Rectal smooth muscle tissue (tissue), 1 donor: ENCODE data around the gene ZNF77.
A peak's percentile ranks its signal among the peaks of the same experiment; 100 is the strongest.
"Not testable (repeated sequence)": the region's sequence is repeated elsewhere in the genome, so short reads cannot be mapped to it uniquely, and the experiment has no call there.

Experiments used
- H3K27ac ChIP-seq: one replicate; pipeline ENCODE4 v1.7.0; 2013; ENCODE audit warnings: low read depth, low read length, inconsistent platforms
- H3K27me3 ChIP-seq: one replicate; pipeline ENCODE4 v1.7.0; 2013; ENCODE audit warnings: low read length; ENCODE audit not compliant: control insufficient read depth, insufficient read depth
- H3K36me3 ChIP-seq: one replicate; pipeline ENCODE4 v1.7.0; 2013; ENCODE audit warnings: low read length; ENCODE audit not compliant: control insufficient read depth, insufficient read depth
- H3K4me1 ChIP-seq: one replicate; pipeline ENCODE4 v1.7.0; 2013; ENCODE audit warnings: low read length; ENCODE audit not compliant: control insufficient read depth, insufficient read depth
- H3K4me3 ChIP-seq: one replicate; pipeline ENCODE4 v1.7.0; 2013; ENCODE audit warnings: low read length
- H3K9ac ChIP-seq: one replicate; pipeline ENCODE4 v1.7.0; 2013; ENCODE audit warnings: low read length

The ZNF77 gene

DNA sequence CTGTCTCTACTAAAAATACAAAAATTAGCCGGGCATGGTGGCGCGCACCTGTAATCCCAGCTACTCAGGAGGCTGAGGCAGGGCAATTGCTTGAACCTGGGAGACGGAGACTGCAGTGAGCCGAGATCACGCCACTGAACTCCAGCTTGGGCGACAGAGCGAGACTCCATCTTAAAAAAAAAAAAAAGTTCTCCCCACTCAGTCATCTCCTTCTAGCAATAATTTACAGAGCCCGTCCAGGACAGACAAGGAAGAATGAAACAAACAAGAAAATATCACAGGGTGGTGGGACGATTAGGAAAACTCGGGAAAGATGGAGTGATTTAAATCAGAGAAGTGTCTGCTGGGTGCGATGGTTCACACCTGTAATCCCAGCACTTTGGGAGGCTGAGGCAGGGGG is 18.9 kb upstream of the ZNF77 start:
- not testable (repeated sequence) for H3K4me1 ChIP-seq, H3K4me3 ChIP-seq, H3K27ac ChIP-seq, H3K36me3 ChIP-seq, H3K27me3 ChIP-seq, H3K9ac ChIP-seq

DNA sequence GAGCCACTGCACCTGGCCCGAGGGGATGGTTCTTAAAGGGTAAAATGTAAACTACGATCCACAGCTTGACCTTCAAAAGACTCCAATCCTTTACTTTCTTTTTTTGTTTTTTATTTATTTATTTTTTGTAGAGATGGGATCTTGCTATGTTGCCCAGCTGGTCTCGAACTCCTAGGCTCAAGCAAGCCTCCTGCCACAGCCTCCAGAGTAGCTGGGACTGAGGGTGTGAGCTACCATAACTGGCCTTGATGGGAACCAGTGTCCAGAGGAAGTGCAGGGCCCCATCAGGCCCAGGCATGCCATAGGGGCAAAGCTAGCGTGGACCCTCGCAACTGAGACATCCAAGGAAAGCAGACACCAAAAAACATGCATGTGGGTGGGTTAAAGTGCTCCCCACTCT is 18.4 kb upstream of the ZNF77 start:
- Histone ChIP-seq H3K27ac (no peak overlapping the region), H3K27me3 (no peaks in the 10 kb centered on the region), H3K36me3 (no peaks in the 10 kb centered on the region), H3K9ac (no peak overlapping the region), H3K4me1 (no peaks in the 10 kb centered on the region), H3K4me3 (no peak overlapping the region)

DNA sequence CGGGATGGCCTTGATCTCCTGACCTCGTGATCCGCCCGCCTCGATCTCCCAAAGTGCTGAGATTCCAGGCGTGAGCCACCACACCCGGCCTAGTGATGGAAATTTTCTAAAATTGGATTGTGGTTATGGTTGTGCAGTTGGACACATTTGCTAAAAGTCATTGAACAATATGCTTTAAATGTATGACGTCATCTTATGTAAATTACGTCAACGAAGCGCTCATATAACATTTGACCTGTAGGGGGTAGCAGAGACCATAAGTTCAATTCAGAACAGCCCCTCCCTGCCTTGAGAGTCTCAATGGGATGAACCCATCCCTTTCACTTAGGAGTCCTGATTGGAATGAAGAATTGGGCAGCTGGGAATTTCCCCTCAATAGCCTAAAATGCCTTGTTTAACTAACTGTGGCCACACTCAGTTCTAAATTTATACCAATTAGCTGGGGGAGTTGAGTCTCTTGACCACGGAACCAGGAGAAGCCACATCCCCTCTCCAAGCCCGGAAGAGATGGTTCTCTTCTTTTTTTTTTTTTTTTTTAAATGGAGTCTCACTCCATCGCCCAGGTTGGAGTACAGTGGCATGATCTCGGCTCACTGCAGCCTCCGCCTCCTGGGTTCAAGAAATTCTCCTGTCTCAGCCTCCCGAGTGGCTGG is 17.4 kb upstream of the ZNF77 start:
- Histone ChIP-seq H3K27ac (no peak overlapping the region), H3K4me1 (no peaks in the 10 kb centered on the region), H3K27me3 (no peaks in the 10 kb centered on the region), H3K36me3 (no peaks in the 10 kb centered on the region), H3K4me3 (no peak overlapping the region), H3K9ac (no peak overlapping the region)

DNA sequence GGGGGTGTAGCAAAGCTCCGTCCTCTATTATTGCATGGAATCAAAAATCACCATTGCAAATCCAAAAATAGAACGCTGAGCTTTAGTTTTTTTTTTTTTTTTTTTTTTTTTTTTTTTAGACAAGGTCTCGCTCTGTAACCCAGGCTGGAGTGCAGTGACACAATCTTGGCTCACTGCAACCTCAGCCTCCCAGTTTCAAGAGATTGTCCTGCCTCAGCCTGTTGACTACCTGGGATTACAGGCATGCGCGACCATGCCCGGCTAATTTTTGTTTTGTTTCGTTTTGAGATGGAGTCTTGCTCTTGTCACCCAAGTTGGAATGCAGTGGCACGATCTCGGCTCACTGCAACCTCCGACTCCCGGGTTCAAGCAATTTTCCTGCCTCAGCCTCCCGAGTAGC is 15.3 kb upstream of the ZNF77 start:
- Histone ChIP-seq H3K27ac (no peak overlapping the region), H3K4me3 (no peak overlapping the region), H3K27me3 (no peaks in the 10 kb centered on the region), H3K9ac (no peak overlapping the region), H3K36me3 (no peaks in the 10 kb centered on the region), H3K4me1 (no peaks in the 10 kb centered on the region)

DNA sequence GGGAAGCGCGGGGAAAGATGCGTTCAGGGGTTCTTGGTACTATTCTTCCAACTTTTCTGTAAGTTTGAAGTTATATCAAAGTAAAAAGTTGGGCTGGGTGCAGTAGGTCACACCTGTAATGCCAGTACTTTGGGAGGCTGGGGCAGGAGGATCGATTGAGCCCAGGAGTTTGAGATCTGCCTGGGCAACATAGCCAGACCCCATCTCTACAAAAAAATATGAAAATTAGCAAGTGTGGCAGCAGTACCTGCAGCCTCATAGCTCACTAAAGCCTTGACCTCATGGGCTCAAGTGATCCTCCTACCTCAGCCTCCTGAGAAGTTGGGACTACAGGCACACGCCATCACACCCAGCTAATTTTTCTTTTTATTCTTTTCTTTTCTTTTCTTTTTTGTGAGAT is 12.4 kb upstream of the ZNF77 start:
- no peaks in the 10 kb centered on the region for H3K27me3 ChIP-seq
- H3K36me3 ChIP-seq, result no peaks in the 10 kb centered on the region

DNA sequence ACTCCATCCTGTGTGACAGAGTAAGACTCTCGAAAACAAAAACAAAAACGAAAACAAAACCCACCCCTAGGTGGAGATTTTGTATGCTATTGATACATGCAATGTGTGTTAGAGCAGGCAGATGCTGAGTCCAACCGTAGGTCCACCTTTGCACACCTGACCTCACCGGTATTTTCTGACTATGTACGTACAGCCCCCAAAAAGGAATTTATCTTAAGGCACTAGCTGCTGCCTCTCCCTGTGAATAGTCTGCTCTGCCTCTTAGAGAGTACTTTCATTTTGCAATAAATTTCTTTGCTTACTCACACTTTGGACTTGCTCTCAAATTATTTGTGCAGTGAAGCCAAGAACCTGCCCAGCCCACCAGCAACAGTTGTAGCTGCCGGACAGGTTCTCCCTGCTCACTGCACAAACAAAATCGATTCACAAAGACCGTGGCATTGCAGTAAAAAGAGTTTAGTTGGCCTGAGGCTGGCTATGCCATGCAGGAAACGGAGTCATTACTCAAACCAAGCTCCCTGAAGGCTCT is 8.2 kb upstream of the ZNF77 start:
- H3K27ac ChIP-seq, result no peak overlapping the region
- H3K4me3 ChIP-seq, result peak overlapping the region; percentile 44
- no peak overlapping the region for H3K9ac ChIP-seq
- no peaks in the 10 kb centered on the region for H3K27me3 ChIP-seq
- H3K4me1 ChIP-seq, result peaks cover 9% of the 10 kb centered on the region
- no peaks in the 10 kb centered on the region for H3K36me3 ChIP-seq

More for the DNA sequence above, 12.4 kb upstream of the ZNF77 start:
- H3K4me3 ChIP-seq, result no peak overlapping the region
- H3K9ac ChIP-seq, result no peak overlapping the region
- no peak overlapping the region for H3K27ac ChIP-seq
- peaks cover 3% of the 10 kb centered on the region for H3K4me1 ChIP-seq

DNA sequence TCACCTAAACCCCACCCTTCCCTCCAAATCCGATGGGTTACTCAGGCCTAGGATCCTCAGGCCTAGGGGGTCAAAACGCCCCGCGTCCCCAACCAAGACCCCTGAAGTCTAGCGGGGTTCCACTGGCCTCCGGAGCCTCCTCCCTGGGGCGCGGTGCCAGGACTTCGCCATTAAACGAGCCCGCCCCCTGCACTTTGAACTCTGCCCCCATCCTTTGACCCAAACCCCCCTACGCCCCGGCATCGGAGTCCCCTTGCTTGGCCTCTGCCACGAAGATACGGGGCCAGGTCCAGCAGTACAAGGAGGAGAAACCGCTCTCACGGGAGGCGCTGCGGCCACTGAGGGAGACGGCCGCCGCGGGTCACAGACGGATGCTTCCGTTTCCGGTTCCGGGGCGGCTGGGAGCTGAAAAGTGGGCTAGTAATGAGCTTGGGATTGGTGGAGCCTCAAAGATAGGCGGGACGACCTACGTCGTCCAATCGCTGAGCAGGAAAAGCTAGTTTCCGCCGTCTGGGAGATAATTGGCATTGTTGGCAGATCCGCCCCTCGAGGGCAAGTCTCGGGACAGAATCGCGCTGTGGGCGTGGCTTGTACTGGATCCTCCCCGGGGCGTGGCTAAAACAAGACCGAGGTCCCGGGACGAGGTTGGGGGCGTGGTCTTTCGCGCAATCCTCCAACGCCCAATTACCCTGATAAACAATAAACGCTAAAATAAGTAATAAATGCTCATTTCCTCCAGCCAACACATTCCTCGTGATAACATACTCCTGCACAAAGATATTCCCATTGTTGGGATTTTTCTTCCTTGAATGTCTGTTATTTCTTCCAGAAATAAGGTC is 5.7 kb upstream of the ZNF77 start:
- Histone ChIP-seq H3K36me3 (no peaks in the 10 kb centered on the region), H3K27ac (peak overlapping the region; percentile 98), H3K4me1 (peaks cover 9% of the 10 kb centered on the region), H3K9ac (peak overlapping the region; percentile 83), H3K4me3 (peak overlapping the region; percentile 99), H3K27me3 (no peaks in the 10 kb centered on the region)

DNA sequence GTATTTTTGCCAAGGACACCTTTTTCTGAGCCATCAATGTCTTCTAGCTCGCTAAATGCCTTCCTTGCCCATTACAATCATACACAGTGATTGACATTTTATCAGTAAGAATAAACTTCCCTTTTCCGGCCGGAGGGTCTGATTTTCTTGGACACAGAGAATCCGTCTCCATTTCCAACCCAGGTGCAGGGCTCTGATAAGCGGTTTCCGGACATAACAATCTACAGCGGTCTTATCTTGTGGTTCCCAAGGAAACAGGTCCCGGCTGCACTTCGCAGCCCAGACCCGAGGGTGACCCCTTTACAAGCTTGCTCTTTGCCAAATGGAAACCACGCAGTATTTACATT is 5.1 kb upstream of the ZNF77 start:
- Histone ChIP-seq H3K9ac (peak overlapping the region; percentile 83), H3K27ac (peak overlapping the region; percentile 98), H3K4me1 (peaks cover 9% of the 10 kb centered on the region), H3K4me3 (peak overlapping the region; percentile 99), H3K27me3 (no peaks in the 10 kb centered on the region), H3K36me3 (no peaks in the 10 kb centered on the region)

DNA sequence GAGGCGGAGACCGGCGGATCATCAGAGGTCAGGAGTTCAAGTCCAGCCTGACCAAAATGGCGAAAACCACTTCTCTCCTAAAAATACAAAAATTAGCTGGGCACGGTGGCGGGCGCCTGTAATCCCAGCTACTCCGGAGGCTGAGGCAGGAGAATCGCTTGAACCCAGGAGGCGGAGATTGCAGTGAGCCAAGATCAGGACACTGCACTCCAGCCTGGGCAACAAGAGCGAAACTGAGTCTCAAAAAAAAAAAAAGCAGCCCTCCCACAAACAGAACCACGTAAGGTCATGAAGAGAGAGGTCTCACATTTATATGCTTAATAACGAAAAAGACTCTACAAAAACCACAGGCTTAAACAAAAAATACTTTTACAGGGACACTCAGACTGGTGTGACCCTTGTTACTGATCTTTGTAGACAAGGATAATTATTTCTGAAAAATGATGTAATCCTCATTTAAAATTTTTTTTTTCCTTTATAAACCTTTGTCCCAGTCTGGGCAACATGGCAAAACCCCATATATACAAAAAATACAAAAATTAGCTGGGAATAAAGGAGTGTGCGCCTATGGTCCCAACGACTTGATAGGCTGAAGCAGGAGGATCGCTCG is 909 bp upstream of the ZNF77 start:
- H3K4me1 ChIP-seq, result peaks cover 11% of the 10 kb centered on the region
- H3K9ac ChIP-seq, result no peak overlapping the region
- no peaks in the 10 kb centered on the region for H3K27me3 ChIP-seq
- peak overlapping the region; percentile 92 for H3K4me3 ChIP-seq
- peak overlapping the region; percentile 97 for H3K27ac ChIP-seq
- H3K36me3 ChIP-seq, result no peaks in the 10 kb centered on the region

DNA sequence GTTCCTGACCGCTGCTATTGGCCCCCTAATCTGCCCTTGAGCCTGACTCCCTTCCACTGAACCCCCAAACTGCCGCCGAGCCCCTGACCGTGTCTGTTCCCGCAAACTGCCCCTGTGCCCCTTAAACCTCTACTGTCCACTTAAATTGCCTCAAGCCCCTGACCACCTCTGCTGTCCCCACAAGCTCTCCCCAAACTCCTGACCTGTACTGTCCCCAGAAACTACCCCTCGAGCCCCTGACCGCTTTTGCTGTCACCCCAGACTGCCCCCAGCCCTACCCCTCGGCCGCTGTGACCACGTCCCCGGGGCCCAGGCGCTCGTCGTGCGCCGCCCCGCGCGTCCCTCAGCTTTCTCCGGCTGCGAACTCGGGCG is 382 bp downstream of the ZNF77 start:
- peaks cover 5% of the 10 kb centered on the region for H3K4me1 ChIP-seq
- no peaks in the 10 kb centered on the region for H3K27me3 ChIP-seq
- H3K4me3 ChIP-seq, result peak overlapping the region; percentile 81
- H3K27ac ChIP-seq, result peak overlapping the region; percentile 97
- H3K9ac ChIP-seq, result peak overlapping the region; percentile 29
- peaks cover 3% of the 10 kb centered on the region for H3K36me3 ChIP-seq

DNA sequence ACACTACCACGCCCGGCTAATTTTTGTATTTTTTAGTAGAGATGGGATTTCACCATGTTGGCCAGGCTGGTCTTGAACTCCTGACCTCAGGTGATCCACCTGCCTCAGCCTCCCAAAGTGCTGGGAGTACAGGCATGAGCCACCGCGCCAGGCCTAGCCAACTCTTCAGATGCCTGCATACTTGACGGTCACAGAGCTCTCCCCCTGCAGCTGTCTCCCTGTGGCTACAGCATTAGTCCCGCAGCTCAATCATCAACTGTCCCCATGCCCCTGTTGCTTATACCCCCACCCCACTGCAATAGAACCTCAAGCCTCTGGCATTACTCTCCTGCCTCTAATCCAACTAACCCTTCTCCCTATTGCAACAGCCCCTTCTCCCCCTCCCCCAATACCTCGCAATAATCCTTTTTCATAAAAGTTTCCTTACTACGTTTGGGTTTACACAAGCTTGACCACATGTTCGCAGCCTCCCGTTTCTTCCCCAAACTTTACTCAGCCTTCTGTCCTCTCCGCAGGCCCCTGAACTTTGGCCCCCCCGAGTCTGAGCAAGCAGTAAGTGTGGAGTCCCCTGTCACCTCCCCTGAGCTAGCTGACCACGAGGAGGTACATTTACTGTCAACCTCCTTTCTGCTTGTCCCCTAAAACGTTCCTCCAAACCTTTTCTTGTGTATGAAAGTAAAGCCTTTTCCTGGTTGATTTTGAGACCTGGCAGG is 1.7 kb downstream of the ZNF77 start:
- no peak overlapping the region for H3K27ac ChIP-seq
- H3K4me1 ChIP-seq, result peaks cover 5% of the 10 kb centered on the region
- no peak overlapping the region for H3K9ac ChIP-seq

DNA sequence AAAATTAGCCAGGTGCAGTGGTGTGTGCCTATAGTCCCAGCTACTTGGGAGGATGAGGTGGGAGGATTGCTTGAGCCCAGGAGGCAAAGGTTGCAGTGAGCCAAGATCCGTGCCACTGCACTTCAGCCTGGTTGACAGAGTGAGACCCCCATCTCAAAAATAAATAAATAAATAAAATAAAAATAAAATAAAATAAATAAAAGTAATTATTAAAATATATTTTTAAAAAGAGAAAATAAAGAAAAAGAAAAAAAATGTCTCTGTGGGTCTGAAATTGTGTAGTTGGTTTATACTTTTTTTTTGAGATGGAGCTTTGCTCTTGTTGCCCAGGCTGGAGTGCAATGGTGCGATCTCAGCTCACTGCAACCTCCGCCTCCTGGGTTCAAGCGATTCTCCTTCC is 8.9 kb downstream of the ZNF77 start:
- not testable (repeated sequence) for H3K27me3 ChIP-seq, H3K4me1 ChIP-seq, H3K9ac ChIP-seq, H3K4me3 ChIP-seq, H3K27ac ChIP-seq
- H3K36me3 ChIP-seq, result peaks cover 33% of the 10 kb centered on the region

More for the DNA sequence above, 1.7 kb downstream of the ZNF77 start:
- no peaks in the 10 kb centered on the region for H3K27me3 ChIP-seq
- peaks cover 7% of the 10 kb centered on the region for H3K36me3 ChIP-seq
- no peak overlapping the region for H3K4me3 ChIP-seq
